ENCODE data around the gene MDC1.

DNA sequence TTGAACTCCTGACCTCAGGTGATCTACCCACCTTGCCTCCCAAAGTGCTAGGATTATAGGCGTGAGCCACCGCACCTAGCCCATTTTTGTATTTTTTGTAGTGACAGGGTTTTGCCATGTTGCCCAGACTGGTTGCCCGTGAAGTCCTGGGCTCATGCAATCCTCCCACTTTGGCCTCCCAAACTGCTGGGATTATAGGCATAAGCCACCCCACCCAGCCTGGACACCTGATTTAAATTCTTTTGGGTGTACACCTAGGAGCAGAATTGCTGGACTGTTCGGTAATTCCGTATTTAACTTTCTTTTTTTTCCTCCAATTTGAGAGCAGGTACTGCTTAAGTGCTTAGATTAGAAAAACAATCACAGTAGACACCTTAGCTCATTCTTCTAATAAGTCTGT is 20.6 kb downstream of the MDC1 start:
- TF ChIP-seq POLR2A (IDR thresholded peaks at IDR 0.05): no peak
- TF ChIP-seq, protein P1, sequence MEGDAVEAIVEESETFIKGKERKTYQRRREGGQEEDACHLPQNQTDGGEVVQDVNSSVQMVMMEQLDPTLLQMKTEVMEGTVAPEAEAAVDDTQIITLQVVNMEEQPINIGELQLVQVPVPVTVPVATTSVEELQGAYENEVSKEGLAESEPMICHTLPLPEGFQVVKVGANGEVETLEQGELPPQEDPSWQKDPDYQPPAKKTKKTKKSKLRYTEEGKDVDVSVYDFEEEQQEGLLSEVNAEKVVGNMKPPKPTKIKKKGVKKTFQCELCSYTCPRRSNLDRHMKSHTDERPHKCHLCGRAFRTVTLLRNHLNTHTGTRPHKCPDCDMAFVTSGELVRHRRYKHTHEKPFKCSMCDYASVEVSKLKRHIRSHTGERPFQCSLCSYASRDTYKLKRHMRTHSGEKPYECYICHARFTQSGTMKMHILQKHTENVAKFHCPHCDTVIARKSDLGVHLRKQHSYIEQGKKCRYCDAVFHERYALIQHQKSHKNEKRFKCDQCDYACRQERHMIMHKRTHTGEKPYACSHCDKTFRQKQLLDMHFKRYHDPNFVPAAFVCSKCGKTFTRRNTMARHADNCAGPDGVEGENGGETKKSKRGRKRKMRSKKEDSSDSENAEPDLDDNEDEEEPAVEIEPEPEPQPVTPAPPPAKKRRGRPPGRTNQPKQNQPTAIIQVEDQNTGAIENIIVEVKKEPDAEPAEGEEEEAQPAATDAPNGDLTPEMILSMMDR (IDR thresholded peaks at IDR 0.05): no peak

All from body of pancreas (tissue), 4 donors.